Fibroblast of villous mesenchyme (primary cell): ENCODE data around the gene COL23A1. TPM values are rescaled to one million over a fixed set of nuclear protein-coding genes. Genes with fewer than 3 reads are reported as not detected.
A peak's percentile ranks its signal among the peaks of the same experiment; 100 is the strongest.

Experiments used
- DNase-seq: peaks from one replicate; pipeline ENCODE4 v3.0.0-alpha.2; 2010; ENCODE audit warnings: low read depth
- H3K4me3 ChIP-seq: 2 replicates; pipeline ENCODE4 v1.5.1; 2011; ENCODE audit warnings: low read depth, mild to moderate bottlenecking, low read length
- CTCF ChIP-seq: IDR thresholded peaks from 2 replicates; pipeline ENCODE4 v1.5.1; 2012; ENCODE audit warnings: low read depth, mild to moderate bottlenecking, low read length; ENCODE audit not compliant: insufficient read depth
- total RNA-seq: library from RNA; depleted of rRNA; stranded (reverse); fragments of >200 nt; gene quantifications from 2 replicates; pipeline ENCODE4 v1.2.3, GENCODE V29; 2012

Gene COL23A1
- total RNA-seq, 1 donor: not detected

GRCh38 chr5:178626484-178627258, 36.5 kb upstream of the COL23A1 start, which contains the start of gene CLK4:
Gene CLK4, minus strand, starts transcription at chr5:178627050. Its CDS starts 3,634 bp downstream, at chr5:178623416.
- DNase-seq: peak; percentile 94
- TF ChIP-seq CTCF: no peak
- peak within 1 kb of the TSS; percentile 82 for H3K4me3 ChIP-seq

- TF ChIP-seq CTCF: no peak
- DNase-seq: peak; percentile 60
- H3K4me3 ChIP-seq: peak overlapping the region; percentile 82
Measured at GRCh38 chr5:178625679-178626483, 35.7 kb upstream of the COL23A1 start.

GRCh38 chr5:178624631-178625546, 34.7 kb upstream of the COL23A1 start:
- H3K4me3 ChIP-seq: peak overlapping the region; percentile 82
- no peak for TF ChIP-seq CTCF
- DNase-seq: peak; percentile 26

- DNase-seq: no peak
- H3K4me3 ChIP-seq: no peak overlapping the region
- no peak for TF ChIP-seq CTCF
Measured at GRCh38 chr5:178622679-178623247, 32.6 kb upstream of the COL23A1 start.

GRCh38 chr5:178619390-178619789, 29.2 kb upstream of the COL23A1 start:
- no peak for TF ChIP-seq CTCF
- no peak overlapping the region for H3K4me3 ChIP-seq
- no peak for DNase-seq

- DNase-seq: no peak
- H3K4me3 ChIP-seq: no peak overlapping the region
- TF ChIP-seq CTCF: no peak
Measured at GRCh38 chr5:178612299-178612698, 22.1 kb upstream of the COL23A1 start.
